Measurements from ENCODE around the gene KIF2A. TPM values are rescaled to one million over a fixed set of nuclear protein-coding genes. Genes with fewer than 3 reads are reported as not detected.

KIF2A gene
- total and polyA plus RNA-seq, 2 of the 13 experiments (the other 11 are each of a cell fraction or from before 2014, with no cell fraction given), result 8.5 to 19.2 TPM

Other genes with a start within 250 kb of the KIF2A start
- gene DIMT1, start 97.7 kb downstream of the KIF2A start, total RNA-seq (2016; rRNA removed; fragmentation: Illumina TruSeq; extraction: Trizol), result 35.2 and 37.7 TPM in 2 replicates
- 13.8 and 16.1 TPM in 2 replicates for gene DIMT1, start 97.7 kb downstream of the KIF2A start, polyA plus RNA-seq (2011; rRNA removed)
- gene IPO11, start 106.6 kb downstream of the KIF2A start, total RNA-seq (2016; rRNA removed; fragmentation: Illumina TruSeq; extraction: Trizol), result 24.4 and 47.3 TPM in 2 replicates
- gene IPO11, start 106.6 kb downstream of the KIF2A start, polyA plus RNA-seq (2011; rRNA removed), result 10.2 and 13.9 TPM in 2 replicates